Activated CD8-positive, alpha-beta memory T cell treated with anti-CD3 and anti-CD28 coated beads, Interleukin-2, amount 50 U/mL, for 24 hours (primary cell): ENCODE data around the gene TMEM255B.

Source experiments
- DNase-seq: peaks from one replicate; pipeline ENCODE4 v3.0.0-alpha.2; 2020; ENCODE audit errors: extremely low read depth

The TMEM255B gene

DNA sequence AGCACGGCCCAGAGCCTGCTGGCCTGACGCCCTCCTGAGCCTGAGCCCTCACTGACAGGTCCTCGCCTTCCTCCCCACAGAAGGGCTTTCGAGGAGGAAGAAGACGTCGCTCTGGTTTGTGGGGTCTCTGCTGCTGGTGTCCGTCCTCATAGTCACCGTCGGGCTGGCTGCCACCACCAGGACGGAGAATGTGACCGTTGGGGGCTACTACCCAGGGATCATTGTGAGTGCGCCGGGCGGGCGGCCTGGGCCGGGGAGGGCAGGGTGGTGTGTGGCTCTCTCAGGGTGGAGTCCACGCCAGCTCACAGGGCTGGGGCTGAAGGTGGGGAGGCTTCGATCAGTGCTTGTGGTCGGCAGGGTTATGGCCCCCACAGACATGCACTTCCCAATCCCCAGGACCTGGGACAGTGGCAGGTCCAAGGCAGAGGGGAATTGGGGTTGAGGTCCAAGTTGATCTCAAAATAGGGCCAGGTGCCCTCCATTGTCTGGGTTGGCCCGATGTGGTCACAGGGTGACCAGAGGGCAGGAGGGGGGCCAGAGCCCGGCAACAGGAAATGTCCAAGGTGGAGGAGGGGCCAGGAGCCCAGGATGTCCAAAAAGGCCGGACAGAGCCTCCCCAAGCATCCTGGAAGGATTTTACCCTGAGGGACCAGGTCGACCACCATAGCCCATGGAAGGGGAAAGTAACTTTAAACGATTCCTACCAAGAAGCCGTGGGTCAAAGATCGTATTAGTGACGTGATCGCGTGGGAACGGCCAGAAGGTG is 7.2 kb downstream of the TMEM255B start:
- no peak for DNase-seq

DNA sequence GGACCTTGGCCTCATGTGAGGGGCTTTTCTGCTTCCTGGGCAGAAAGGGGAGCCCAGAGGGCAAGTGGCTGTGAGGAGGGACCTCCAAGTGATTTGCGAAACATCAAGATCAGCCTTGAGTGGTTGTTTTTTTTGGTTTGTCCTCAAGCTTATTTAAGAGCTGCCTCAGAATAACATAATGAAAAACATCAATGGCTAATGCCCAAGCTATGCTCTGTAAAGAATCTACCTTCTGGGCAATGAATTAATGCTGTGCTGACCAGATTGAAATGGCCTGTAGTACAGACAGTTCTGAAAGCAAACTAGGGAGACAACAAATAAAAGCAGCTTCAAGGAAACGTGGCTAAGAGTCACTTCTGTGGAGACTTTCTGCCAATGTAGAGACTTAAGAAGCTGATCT is 8.3 kb downstream of the TMEM255B start:
- DNase-seq: no peak

- DNase-seq: no peak
These were observed 9.2 kb downstream of the TMEM255B start for GRCh38 chr13:113768018-113768905.

- no peak for DNase-seq
These were observed 10.1 kb downstream of the TMEM255B start for GRCh38 chr13:113769106-113769505.

GRCh38 chr13:113769881-113770280 is 10.9 kb downstream of the TMEM255B start:
- DNase-seq: no peak

DNA sequence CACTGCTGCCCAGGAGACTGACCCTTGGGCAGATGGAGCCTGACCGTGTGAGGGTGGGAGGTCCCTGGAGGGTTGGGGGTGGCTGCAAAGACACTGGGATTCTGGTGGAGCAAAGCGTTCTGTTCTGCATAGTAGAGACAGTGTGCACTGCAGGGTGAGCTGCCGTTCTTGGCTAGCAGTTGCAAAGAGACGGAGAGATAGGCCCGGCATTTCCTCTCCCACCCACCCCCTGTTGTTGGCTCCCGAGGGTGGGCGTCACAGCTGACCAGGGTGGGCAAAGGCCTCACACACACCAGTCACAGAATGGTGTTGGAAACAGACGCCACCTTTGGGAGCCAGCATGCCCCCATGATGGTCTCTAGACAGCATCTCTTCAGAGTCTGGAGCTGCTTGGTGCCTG is 11.4 kb downstream of the TMEM255B start:
- no peak for DNase-seq

- no peak for DNase-seq
These were observed 11.9 kb downstream of the TMEM255B start for GRCh38 chr13:113770937-113771336.

DNA sequence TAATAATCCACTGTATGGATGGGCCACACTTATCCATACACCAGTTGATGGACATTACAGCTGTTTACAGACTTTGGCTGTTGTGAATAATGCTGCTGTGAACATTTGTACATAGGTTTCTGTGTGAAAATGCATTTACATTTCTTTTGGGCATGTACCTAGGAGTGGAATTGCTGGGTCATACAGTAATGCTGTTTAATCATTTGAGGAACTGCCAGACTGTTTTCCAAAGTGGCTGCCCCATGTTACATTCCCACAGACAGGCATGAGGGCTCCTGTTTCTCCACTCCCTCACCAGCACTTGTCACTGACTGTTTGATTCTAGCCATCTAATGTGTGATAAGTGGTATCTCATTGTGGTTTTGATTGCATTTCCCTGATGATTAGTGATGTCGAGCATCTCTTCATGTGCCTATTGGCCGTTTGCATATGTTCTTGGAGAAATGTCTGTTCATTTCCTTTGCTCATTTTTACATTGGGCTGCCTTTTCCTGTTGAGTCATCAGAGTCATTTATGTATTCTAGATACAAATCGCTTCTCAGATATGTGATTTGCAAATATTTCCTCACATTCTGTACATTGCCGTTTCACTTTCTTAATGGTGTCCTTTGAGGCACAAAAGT is 12.8 kb downstream of the TMEM255B start:
- no peak for DNase-seq

DNA sequence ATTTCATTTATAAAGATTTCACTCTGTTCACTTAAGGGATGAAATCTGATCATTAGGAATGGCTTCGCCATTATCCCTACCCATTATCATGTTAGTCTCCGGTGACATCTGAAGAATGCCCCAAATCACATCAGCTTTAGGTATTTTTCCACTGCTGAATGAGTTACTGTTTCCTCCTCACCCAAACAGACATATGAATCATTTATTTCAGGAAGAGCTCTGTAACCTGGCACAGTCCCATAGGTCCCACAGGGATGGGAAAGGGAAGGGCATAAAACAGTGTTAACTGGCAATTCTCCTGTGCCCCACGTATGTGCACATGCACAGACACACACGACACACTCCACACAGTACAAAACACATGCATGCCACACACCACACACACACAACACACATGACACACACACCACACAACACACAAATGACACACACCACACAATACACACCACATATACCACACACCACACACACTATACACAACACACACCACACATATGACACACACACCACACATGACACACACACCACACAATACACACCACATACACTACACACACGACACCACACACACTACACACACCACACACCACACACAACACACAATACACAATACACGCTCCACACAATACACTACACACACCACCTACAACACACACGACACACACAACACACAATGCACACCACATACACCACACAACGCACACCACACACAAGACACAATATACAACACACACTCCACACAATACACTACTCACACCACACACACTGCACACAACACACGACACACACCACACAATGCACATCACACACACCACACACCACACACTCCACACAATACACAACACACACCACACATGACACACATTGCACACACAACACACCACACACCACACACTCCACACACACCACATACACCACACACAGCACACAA is 15.4 kb downstream of the TMEM255B start:
- DNase-seq: no peak

GRCh38 chr13:113775451-113776145 is 16.6 kb downstream of the TMEM255B start:
- DNase-seq: no peak

GRCh38 chr13:113776231-113777125 is 17.5 kb downstream of the TMEM255B start:
- DNase-seq: no peak

DNA sequence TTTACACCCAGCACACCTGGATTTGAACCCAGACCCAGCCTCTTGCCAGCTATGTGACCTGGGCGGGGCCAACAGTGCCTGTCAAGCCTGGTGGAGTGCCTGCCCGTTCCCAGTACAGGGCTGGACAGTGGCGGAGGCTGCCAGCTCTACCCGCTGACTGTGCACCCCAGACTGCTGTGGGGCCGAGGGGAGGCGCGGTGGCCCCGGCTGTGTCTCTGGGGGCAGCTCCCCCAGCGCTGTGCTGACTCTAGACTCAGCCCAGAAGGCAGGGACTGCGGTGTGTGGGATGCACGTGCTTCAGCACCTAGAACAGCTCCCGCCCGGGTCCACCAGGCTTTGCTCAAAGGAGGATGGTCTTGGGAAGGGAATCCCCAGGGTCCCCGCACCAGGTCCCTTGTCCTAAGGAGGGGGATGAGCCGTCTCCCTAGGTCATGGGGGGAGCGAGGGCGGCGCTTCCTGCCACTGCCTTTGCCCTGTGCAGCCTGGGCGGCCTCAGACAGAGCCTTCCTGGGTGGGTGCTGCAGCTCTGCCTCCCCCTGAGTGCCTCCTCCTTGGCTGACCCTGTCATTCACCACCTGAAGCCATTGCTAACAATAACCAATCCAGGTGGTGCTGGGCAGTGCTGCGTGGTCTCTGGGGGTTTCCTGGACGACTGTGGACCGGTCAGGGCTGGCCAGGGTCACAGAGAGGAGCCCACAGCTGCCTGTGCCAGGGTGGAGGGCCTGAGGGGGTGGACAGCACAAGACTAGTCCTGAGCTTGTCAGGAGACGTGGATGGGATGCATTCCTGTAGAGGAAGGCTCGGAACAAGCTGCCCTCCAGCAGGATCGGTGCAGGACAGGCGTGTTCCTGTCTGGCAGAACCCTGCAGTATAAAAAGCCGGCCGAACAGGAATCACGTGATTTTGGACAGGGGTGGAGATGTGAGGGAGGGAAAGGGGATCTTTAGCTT is 18.6 kb downstream of the TMEM255B start:
- no peak for DNase-seq

DNA sequence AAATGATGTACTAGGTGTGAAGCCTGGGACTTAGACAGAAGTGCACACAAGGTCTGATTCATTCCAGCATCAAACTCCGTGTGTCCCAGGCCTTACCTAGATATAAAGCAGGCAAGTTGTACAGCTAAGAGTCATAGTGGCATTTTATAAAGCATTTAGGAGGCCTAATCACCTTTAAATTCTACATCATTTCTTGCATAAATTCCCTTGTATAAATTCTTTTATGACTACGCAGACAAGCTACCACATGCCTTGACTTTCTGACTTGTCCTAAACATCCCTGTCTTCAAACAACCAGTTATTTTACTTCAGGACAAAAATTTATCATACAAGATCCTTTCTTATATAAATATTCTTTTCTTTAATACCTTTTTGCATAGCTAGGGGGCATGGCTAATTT is 22.5 kb downstream of the TMEM255B start:
- DNase-seq: no peak

DNA sequence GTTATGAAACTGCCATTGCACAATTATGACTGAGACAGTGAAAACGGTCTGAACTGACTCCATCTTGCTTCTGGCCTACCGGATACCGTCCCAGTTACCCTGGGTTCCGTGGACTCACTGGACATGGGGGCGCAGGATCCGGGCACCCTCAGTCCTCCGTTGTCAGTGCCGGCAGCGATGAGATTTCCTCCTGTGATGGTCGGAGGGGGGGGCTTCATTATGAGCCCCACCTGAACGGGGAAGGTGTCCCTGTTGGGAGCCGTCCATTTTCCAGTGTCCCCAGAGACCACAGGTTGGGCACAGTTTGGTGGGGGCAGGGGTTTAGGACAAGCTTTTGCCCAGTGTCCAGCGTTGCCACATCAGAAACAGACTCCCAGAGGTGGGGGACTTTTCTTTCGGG is 23.4 kb downstream of the TMEM255B start:
- DNase-seq: no peak

GRCh38 chr13:113783200-113783881 is 24.3 kb downstream of the TMEM255B start:
- no peak for DNase-seq

GRCh38 chr13:113783966-113784644 is 25.1 kb downstream of the TMEM255B start:
- no peak for DNase-seq

DNA sequence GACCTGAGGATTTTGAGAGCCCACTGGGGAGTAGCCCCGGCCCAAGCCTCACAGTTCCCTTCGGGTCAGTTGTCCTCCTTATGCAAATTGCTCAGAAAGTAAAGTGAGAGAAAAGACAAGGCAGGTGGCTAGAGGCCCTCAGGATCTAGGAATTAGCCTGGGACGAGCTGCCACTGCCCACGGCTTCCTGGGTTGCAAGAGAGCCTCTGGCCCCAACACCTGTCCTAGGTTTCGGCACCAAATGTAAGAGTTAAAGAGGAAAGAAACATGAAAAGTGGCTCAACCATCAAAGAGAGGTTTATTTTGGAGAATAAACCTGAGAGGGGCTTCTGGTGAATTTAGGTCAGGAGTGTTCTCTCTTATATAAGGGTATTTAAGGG is 25.6 kb downstream of the TMEM255B start:
- DNase-seq: no peak
